HG02623 (cell line): ENCODE results near the gene NBDY.
A peak's percentile ranks its signal among the peaks of the same experiment; 100 is the strongest.
"Not testable (repeated sequence)": the region's sequence is repeated elsewhere in the genome, so short reads cannot be mapped to it uniquely, and the experiment has no call there.

Experiments
- ATAC-seq: cut with Tn5 transposase; IDR thresholded peaks from one replicate; pipeline ENCODE4 v1.9.1; 2021; ENCODE audit warnings: moderate library complexity; ENCODE audit not compliant: unreplicated experiment

NBDY gene

DNA sequence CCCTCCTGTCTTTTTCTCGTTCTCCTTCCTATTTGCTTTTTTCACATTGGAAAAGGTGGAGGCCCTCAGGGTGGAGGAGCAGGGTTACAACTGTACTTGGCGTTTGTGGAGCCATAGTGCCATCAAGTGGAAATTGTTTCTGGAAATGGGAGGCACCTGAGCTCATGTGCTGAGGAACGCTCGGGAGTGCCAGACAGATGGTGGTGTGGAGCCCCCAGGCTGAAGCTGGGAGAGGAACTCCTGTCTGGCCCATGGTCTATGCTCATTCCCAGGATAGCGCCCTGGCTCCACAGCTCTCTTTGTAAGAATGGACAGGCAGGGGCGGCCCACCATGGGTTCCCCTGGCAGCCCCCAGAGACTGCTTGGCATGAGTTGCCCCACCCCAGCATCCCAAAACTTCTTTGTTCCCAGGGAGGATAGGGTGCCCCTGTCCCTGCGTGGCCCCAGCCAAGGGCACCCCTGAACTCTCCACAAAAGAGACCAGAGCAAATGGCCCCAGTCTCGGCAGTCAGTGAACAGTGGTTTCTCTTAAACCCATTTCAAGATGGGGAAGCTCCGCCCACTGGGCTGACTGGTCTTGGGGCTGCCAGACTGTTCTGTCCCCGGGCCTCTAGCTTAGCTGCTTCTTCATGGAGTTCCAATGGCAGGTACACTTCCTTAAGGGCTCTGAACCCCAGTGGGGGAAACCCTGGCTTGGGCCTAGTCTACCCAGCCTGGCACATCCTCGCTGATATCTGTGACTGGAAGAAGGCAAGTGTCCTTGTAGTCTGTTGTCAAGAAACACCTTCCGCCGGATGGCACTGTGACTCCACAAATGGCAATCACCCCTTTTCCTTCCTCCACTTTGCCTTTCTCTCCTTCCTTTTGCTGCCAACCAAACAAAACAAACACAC lies 70.1 kb downstream of the NBDY start:
- ATAC-seq, result no peak

- ATAC-seq, result no peak
These were observed 71.3 kb downstream of the NBDY start for GRCh38 chrX:56800307-56800706.

DNA sequence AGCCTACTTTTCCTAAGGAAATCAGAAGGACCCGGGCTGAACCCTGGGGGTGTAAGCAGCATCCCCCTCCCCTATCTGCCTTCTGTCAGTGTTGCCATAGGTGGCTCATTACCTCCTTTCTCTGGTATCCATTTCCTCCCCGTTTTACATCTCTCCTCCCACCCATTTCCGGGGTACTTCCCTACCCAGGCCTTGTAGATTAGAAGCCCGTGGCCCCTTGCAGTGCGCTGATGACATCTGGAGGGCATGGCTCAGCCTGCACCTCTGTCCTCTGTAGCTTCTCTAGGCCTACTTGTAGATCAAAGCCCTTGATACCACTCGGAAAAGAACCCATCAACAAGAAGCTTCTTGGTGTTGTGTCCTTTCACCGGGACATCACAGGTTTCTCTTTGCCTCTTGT lies 71.8 kb downstream of the NBDY start:
- peak; percentile 76 for ATAC-seq

DNA sequence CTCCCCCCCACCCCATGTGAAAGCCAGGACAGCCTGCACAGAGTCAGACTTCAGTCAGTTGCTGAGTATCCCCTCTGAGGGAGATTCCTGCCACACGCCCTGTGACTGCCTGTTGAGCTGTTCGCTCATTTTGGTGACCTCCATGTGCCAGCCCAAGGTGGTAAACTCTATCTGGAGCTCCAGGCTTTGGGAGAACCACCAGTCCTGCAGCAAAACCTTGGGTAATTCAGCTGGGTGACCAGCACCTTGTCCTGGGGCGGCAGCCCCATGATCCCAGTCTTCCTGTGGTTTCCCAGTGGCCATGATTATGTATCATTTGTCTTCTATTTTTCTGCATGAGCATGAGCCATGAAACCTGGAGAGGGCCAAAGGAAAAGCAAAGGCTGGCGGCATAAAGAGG lies 73.4 kb downstream of the NBDY start:
- no peak for ATAC-seq

- no peak for ATAC-seq
These were observed 74.1 kb downstream of the NBDY start for GRCh38 chrX:56802921-56803849.

- ATAC-seq, result no peak
These were observed 75.0 kb downstream of the NBDY start for GRCh38 chrX:56803850-56804681.

DNA sequence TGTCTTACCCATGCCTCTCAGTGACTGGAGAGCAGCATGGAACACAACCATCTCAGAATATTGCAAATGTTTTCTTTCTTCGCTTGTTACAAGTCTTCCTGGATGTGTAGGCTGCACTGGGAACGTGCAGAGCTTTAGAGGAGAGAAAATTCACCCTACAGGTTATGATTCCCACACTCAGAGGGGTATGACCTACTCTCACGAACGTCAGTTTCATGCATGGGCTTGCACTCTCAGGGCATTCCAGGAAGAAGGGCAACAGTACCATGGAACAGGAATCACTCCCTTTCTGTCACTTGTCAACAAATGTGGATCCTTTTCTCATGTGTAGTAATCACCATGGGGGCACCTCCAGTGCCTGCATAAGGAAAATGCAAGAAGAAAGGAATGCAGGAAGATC lies 75.8 kb downstream of the NBDY start:
- no peak for ATAC-seq

GRCh38 chrX:56805399-56805798 lies 76.4 kb downstream of the NBDY start:
- no peak for ATAC-seq

DNA sequence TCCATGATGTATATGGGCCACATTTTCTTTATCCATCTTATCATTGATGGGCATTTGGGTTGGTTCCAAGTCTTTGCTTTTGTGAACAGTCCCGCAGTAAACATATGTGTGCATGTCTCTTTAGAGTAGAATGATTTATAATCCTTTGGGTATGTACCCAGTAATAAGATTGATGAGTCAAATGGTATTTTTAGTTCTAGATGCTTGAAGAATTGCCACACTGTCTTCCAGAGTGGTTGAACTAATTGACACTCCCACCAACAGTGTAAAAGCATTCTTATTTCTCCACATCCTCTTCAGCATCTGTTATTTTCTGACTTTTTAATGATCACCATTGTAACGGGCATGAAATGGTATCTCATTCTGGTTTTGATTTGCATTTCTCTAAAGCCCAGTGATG lies 77.1 kb downstream of the NBDY start:
- ATAC-seq, result not testable (repeated sequence)

DNA sequence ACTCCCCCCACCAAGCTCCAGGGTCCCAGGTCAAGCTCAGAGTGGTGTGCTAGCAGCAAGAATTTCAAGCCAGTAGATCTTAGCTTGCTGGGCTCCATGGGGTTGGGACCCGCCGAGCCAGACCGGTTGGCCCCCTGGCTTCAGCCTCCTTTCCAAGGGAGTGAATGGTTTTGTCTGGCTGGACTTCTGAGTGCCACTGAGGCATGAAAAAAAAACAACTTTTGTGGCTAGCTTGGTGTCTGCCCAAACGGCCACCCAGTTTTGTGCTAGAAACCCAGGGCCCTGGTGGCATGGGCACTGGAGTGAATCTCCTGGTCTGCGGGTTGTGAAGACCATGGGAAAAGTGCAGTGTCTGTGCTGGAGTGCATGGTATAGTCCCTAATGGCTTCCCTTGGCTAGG lies 82.6 kb downstream of the NBDY start:
- no peak for ATAC-seq

GRCh38 chrX:56812515-56813105 lies 83.6 kb downstream of the NBDY start:
- peak; percentile 92 for ATAC-seq

- ATAC-seq, result peak; percentile 42
These were observed 84.3 kb downstream of the NBDY start for GRCh38 chrX:56813318-56813837.

DNA sequence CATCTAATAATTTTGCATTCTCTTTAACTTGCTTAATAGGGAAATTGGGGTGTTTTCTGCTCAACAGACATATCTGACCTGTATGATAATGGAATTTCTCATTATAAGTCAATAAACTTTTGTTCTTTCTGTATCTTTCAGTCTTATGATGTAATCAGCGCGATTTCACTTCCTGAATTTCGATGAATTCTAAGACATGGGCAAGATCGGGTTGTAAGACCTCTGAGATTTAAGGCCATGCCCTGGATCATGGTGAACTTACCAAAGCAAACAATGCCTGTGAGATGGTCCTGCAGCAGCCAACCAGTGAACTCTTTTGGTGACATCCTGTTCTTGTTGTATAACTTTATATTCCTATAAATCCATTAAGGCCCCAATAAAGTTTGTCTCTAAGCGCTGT lies 88.1 kb downstream of the NBDY start:
- ATAC-seq, result no peak

- ATAC-seq, result no peak
These were observed 97.0 kb downstream of the NBDY start for GRCh38 chrX:56826020-56826419.

GRCh38 chrX:56833626-56834025 lies 104.6 kb downstream of the NBDY start:
- ATAC-seq, result no peak

DNA sequence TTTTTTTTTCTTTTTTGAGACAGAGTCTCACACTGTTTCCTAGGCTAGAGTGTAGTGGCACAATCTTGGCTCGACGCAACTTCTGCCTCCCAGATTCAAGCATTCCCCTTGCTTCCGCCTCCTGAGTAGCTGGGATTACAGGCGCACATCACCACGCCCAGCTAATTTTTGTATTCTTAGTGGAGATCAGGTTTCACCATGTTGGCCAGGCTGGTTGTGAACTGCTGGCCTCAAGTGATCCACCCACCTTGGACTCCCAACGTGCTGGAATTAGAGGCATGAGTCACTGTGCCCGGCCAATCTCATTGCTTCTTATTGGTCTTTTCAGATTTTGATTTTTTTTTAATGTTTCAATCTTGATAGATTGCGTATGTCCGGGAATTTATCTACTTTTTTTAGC lies 124.4 kb downstream of the NBDY start:
- ATAC-seq, result no peak

- ATAC-seq, result no peak
These were observed 128.0 kb downstream of the NBDY start for GRCh38 chrX:56857042-56857441.

- no peak for ATAC-seq
These were observed 131.8 kb downstream of the NBDY start for GRCh38 chrX:56860888-56861287.
